AG09309 (cell line): ENCODE data around the gene WDFY4.

Source experiments
- DNase-seq: peaks from one replicate; pipeline ENCODE4 v3.0.0-alpha.2; 2010; ENCODE audit warnings: low read depth
- H3K4me3 ChIP-seq: 2 replicates; pipeline ENCODE4 v1.5.1; 2011; ENCODE audit warnings: mild to moderate bottlenecking, low read depth, low read length, moderate library complexity; ENCODE audit not compliant: control insufficient read depth
- TF ChIP-seq, protein P1 (sequence below): IDR thresholded peaks from 2 replicates; pipeline ENCODE4 v1.5.1; 2011; ENCODE audit warnings: mild to moderate bottlenecking, low read depth, low read length, inconsistent platforms; ENCODE audit not compliant: insufficient read depth, control insufficient read depth; ENCODE audit errors: missing control alignments

WDFY4 gene

DNA sequence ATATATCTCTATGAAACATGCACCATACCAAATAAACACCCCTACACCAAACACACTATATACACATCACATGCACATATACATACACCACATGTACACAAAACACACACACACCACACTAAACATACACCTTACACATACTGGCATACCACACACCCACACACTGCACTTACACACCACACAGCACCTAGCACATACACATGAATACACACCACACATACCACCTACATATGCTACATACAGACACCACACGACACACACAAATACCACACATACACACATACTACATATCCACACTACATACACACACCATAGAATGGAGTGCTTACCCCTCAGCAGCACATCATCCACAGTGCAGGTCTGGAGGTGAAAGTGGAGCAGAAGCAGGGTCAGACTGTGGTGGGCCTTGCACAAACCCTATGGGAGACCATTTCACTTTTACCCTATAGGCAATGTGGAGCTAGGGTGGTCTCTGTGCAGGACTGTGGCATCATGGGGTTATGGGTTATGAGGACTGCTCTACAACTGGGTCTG lies 64.6 kb downstream of the WDFY4 start:
- no peak overlapping the region for H3K4me3 ChIP-seq
- DNase-seq: no peak
- TF ChIP-seq, protein P1, sequence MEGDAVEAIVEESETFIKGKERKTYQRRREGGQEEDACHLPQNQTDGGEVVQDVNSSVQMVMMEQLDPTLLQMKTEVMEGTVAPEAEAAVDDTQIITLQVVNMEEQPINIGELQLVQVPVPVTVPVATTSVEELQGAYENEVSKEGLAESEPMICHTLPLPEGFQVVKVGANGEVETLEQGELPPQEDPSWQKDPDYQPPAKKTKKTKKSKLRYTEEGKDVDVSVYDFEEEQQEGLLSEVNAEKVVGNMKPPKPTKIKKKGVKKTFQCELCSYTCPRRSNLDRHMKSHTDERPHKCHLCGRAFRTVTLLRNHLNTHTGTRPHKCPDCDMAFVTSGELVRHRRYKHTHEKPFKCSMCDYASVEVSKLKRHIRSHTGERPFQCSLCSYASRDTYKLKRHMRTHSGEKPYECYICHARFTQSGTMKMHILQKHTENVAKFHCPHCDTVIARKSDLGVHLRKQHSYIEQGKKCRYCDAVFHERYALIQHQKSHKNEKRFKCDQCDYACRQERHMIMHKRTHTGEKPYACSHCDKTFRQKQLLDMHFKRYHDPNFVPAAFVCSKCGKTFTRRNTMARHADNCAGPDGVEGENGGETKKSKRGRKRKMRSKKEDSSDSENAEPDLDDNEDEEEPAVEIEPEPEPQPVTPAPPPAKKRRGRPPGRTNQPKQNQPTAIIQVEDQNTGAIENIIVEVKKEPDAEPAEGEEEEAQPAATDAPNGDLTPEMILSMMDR: no peak

DNA sequence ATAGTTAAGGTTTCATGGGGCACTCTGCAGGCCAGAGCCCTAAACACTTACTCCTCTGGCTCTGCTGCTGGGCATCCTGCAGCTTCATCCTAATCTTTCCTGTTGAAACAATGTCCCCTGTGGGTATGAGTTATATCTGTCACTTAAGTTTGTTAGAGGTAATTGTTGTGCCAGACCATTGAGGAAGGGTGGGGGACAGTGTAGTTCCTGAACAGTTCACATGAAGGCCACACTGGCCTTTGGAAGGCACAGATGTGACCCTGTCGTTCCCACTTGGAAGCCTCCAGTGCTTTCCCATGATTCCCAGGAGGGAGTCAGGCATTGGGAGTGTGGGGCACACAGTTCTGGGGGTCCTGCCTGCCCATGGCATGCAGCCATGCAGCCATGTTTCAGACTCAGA lies 65.3 kb downstream of the WDFY4 start:
- DNase-seq: no peak
- TF ChIP-seq, protein P1: no peak
- H3K4me3 ChIP-seq: no peak overlapping the region

DNA sequence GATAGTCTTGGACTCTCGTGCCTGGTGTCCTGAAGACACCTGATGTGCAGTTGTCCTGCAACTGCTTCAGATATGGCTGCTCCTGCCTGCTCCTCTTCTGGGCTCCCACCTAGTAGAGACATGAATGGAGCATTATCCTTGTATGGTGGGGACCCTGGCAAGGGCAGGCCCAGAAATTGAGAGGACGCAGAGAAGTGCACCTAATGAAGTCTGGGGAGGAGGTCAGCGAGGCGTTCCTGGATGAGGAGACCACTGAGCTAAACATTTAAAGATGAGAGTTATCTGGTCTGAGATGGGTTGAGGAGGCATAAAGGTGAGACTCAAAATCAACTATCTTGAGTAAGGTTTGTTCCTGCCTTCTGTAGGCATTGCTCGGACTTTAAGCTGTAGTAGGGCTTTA lies 66.3 kb downstream of the WDFY4 start:
- DNase-seq: no peak
- TF ChIP-seq, protein P1: no peak
- H3K4me3 ChIP-seq: no peak overlapping the region

DNA sequence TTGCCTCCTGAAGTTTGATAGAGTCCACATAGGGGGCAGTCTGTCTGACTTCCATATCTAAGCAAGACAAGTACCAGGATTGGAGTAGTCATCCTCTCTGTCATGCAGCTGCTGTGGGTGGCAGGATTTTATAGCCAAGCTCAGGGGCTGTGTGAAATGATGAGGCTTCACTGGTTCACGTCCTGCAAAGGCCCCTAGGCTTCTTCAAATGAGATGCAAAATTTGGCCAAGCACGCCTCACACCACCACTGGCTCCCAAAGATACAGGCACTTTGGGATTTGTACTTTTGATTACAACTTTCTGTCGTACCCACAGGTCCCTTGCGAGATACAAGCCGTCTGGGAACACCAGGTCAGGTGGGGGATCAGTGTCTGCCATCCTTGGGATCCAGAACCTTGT lies 67.1 kb downstream of the WDFY4 start:
- no peak overlapping the region for H3K4me3 ChIP-seq
- TF ChIP-seq, protein P1: no peak
- DNase-seq: no peak

DNA sequence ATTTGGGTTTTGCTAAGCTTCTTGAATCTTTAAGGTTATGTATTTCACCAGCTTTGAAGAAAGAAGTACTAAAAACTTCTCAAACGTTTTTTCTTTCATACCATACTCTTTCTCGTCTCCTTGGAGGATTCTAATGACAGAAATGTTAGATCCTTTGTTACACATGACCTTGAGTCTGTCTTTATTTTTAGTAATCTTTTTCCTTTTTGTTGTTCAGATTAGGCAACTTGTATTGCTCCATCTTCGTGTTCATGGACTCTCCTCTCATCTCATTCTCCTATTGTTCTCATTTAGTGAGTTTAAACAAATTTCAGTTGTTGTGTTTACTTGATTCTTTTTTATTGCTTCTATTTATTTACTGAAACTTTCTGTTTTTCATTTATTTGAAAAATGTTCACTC lies 73.7 kb downstream of the WDFY4 start:
- no peak overlapping the region for H3K4me3 ChIP-seq
- TF ChIP-seq, protein P1: no peak
- no peak for DNase-seq

DNA sequence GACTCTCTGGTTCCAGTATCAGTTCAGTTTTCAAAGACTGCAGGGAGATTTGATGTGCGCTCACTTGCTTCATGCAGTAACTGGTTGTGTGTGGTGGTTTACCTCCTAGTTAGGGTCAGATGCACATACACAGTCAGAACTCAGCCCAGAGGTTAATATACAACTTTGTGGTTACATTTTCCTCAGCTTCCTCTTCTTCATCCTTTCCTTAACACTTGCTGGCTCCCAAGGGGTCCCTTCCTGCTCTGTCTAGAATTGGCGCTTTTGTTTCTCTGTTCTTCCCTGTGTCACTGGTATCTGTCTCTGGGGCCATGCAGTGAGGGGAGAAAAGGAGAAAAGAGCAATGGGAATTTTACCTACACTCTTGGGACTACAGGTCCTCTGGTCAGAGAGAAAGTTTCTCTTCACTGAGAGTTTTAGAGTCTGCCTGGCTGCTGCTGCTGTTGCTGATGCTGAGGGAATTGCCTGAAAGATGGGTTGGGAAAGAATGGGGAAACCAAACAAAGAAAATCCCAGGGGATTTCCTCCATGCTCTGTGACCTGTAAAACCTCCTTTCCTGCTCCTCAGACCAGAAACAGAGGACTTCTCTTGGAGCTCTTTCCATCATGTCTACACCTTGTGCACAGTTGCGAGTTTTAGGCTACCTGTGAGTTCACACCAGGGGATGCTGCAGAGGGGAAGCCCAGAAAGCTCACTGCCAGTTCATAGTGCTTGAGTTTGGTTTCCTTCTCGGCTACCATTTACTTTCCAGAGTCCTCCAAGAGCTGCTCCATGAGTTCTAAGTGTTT lies 74.6 kb downstream of the WDFY4 start:
- H3K4me3 ChIP-seq: no peak overlapping the region
- no peak for DNase-seq
- TF ChIP-seq, protein P1: no peak
